ENCODE results near the gene ZNF227. TPM values are rescaled to one million over a fixed set of nuclear protein-coding genes. Genes with fewer than 3 reads are reported as not detected.

ZNF227 gene
- total RNA-seq, 4 donors from 2014 or later = 9.9 to 18.2 (median 14.2) TPM

GRCh38 chr19:44255705-44256411 is 43.5 kb downstream of the ZNF227 start:
- Histone ChIP-seq H3K4me3 (no peak overlapping the region), H3K4me1 (no peaks in the 10 kb centered on the region), H3K27ac (no peak overlapping the region), H3K36me3 (no peaks in the 10 kb centered on the region), H3K27me3 (no peaks in the 10 kb centered on the region), H3K9me3 (peaks cover 0 to 48% (median 8%) of the 10 kb centered on the region in 4 donors)
- DNase-seq = no peak
- TF ChIP-seq CTCF (IDR thresholded peaks at IDR 0.05) (no peak), POLR2A (IDR thresholded peaks at IDR 0.05) (no peak)

DNA sequence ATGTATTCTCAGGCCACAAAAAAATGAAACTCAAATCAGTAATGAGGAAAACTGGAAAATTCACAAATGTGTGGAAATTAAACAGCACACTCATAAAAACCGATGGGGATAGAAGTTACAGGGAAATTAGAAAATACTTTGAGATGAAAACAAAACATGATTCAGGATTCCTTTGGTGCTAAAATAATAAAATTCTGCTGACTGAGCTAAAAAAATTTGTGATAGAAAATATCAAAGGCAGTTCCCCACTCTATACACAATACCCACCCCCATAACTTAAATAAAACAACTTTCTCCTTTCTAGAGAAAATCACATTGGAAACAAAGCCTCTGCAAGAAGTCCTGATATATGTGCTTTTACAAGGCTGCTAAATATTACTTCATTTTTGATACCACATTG is 45.8 kb downstream of the ZNF227 start:
- no peaks in the 10 kb centered on the region for H3K36me3 ChIP-seq
- H3K4me1 ChIP-seq = no peaks in the 10 kb centered on the region
- H3K27ac ChIP-seq = no peak overlapping the region
- peaks cover 0 to 43% (median 8%) of the 10 kb centered on the region in 4 donors for H3K9me3 ChIP-seq
- no peak for DNase-seq
- TF ChIP-seq POLR2A (IDR thresholded peaks at IDR 0.05) (no peak), CTCF (IDR thresholded peaks at IDR 0.05) (no peak)
- no peaks in the 10 kb centered on the region for H3K27me3 ChIP-seq
- no peak overlapping the region for H3K4me3 ChIP-seq

- Histone ChIP-seq H3K36me3 (no peaks in the 10 kb centered on the region), H3K4me1 (no peaks in the 10 kb centered on the region), H3K9me3 (peaks cover 0 to 38% (median 8%) of the 10 kb centered on the region in 4 donors), H3K27me3 (no peaks in the 10 kb centered on the region), H3K4me3 (no peak overlapping the region), H3K27ac (no peak overlapping the region)
- DNase-seq = no peak
- TF ChIP-seq POLR2A (IDR thresholded peaks at IDR 0.05) (no peak), CTCF (IDR thresholded peaks at IDR 0.05) (no peak)
Observed at GRCh38 chr19:44258835-44259413, 46.6 kb downstream of the ZNF227 start.

DNA sequence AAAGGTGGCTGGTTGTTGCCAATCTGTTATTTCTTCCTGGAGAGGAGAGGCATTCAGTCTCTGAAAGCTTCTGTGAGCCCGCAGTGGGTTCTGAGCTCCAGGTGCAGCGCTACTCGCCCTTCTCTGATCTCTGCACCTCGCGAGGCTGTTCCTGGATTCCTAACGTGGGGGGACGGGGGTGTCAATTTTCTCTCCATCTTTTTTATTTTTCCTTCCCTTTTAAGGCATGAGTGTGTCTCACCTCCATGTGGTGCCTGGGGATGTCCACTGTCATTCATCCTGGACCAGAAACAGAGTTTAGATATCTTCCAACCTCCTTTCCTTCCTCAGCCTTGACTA is 48.0 kb downstream of the ZNF227 start:
- H3K27me3 ChIP-seq = no peaks in the 10 kb centered on the region
- no peak for TF ChIP-seq POLR2A (IDR thresholded peaks at IDR 0.05)
- TF ChIP-seq CTCF (IDR thresholded peaks at IDR 0.05) = no peak
- DNase-seq = no peak
- H3K9me3 ChIP-seq = peaks cover 0 to 37% (median 8%) of the 10 kb centered on the region in 4 donors
- no peaks in the 10 kb centered on the region for H3K4me1 ChIP-seq
- H3K27ac ChIP-seq = peak overlapping the region in 2 of 4 donors; percentile 54 to 70
- no peaks in the 10 kb centered on the region for H3K36me3 ChIP-seq
- H3K4me3 ChIP-seq = peak overlapping the region; percentile 23 to 55 (median 38)

GRCh38 chr19:44260695-44261446 is 48.5 kb downstream of the ZNF227 start:
- no peak for DNase-seq
- peaks cover 0 to 35% (median 8%) of the 10 kb centered on the region in 4 donors for H3K9me3 ChIP-seq
- TF ChIP-seq CTCF (IDR thresholded peaks at IDR 0.05) (no peak), POLR2A (IDR thresholded peaks at IDR 0.05) (no peak)
- no peaks in the 10 kb centered on the region for H3K36me3 ChIP-seq
- H3K4me3 ChIP-seq = no peak overlapping the region
- H3K4me1 ChIP-seq = no peaks in the 10 kb centered on the region
- H3K27me3 ChIP-seq = no peaks in the 10 kb centered on the region
- no peak overlapping the region for H3K27ac ChIP-seq

Measured in Peyer's patch (tissue), 4 donors.